ENCODE results near the gene GATAD2A.

DNA sequence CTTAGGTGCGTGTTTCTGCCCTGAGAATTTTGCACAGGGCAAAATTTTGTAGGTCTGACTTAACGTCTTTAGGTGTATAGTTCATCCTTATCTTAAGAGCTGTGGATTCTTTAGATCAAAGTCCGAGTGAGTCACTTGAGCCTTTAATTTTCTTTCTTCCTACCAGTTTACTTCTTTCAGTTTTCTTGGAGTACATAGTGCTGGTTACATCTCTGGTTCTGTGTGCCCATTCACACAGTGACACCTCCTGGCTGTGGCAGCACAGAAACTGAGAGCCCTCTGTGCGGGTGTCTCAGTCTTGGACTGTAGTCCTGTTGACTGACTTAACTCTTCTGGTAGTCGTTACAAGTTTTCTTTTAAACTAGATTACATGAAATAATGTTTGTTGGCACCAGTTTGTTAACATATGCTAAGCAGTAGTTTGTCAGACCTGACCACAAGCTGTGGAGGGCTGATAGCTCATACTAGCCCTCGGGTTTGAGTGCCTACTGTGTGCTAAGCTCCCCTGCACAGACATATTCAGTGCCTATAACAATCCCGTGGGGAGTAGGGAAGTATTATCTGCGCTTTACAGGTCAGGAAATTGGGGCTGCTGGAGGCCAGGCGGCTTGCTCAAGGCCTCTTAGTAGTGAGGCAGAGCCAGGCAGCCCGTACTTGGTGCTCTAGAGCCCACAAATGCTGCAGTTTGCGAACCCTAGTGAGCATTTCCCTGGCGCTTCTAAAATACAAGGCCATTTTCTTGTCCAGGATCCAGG lies 1.6 kb downstream of the GATAD2A start:
- TF ChIP-seq, protein P1, sequence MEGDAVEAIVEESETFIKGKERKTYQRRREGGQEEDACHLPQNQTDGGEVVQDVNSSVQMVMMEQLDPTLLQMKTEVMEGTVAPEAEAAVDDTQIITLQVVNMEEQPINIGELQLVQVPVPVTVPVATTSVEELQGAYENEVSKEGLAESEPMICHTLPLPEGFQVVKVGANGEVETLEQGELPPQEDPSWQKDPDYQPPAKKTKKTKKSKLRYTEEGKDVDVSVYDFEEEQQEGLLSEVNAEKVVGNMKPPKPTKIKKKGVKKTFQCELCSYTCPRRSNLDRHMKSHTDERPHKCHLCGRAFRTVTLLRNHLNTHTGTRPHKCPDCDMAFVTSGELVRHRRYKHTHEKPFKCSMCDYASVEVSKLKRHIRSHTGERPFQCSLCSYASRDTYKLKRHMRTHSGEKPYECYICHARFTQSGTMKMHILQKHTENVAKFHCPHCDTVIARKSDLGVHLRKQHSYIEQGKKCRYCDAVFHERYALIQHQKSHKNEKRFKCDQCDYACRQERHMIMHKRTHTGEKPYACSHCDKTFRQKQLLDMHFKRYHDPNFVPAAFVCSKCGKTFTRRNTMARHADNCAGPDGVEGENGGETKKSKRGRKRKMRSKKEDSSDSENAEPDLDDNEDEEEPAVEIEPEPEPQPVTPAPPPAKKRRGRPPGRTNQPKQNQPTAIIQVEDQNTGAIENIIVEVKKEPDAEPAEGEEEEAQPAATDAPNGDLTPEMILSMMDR (IDR thresholded peaks at IDR 0.05), result no peak
- TF ChIP-seq POLR2A (IDR thresholded peaks at IDR 0.05), result no peak
